Right lobe of liver (tissue), 6 donors: Measurements from ENCODE around the gene PML. TPM values are rescaled to one million over a fixed set of nuclear protein-coding genes. Genes with fewer than 3 reads are reported as not detected.

ENCODE experiments used
- ATAC-seq, 4 donors: fragments of 200-7000 bp; cut with Tn5 transposase; one replicate each; pipeline ENCODE4 v1.9.1; 2020; ENCODE audit warnings: mild to moderate bottlenecking in 4 of 4, moderate library complexity in 4 of 4
- DNase-seq, 3 donors: peaks; one replicate each; pipeline ENCODE4 v3.0.0-alpha.2; 2020
- H3K27ac ChIP-seq, 3 donors: fragments of 200-600 bp; one replicate each; pipeline ENCODE4 v1.8.0; 2022
- H3K27me3 ChIP-seq, 2 donors: fragments of 200-600 bp; one replicate each; pipeline ENCODE4 v1.8.0; 2022
- H3K36me3 ChIP-seq, 4 donors: fragments of 200-600 bp; sonication (generic) in 1 of 4; one replicate each; pipeline versions ENCODE4 v1.5.1 to v1.8.0; 2017 to 2022; ENCODE audit warnings: control low read depth in 1 of 4
- H3K4me1 ChIP-seq, 4 donors: fragments of 200-600 bp; sonication (generic) in 1 of 4; one replicate each; pipeline versions ENCODE4 v1.5.1 to v1.8.0; 2017 to 2022; ENCODE audit warnings: control low read depth in 1 of 4
- H3K4me3 ChIP-seq, 3 donors: fragments of 200-600 bp; one replicate each; pipeline ENCODE4 v1.8.0; 2022
- H3K9me3 ChIP-seq, 4 donors: fragments of 200-600 bp; sonication (generic) in 1 of 4; one replicate each; pipeline versions ENCODE4 v1.5.1 to v1.8.0; 2017 to 2022; ENCODE audit warnings: control low read depth in 1 of 4
- CTCF ChIP-seq, 4 donors: fragments of 200-600 bp in 3 of 4; fragments of 450-650 bp in 1 of 4; IDR thresholded peaks; one replicate each; pipeline versions ENCODE4 v1.5.1 to v1.8.0; 2016 to 2022; ENCODE audit warnings: antibody characterized with exemption in 4 of 4, mild to moderate bottlenecking in 2 of 4
- POLR2A ChIP-seq: fragments of 450-650 bp; IDR thresholded peaks from one replicate; pipeline ENCODE4 v1.6.1; 2017; ENCODE audit warnings: antibody characterized with exemption, mild to moderate bottlenecking
- WGBS: methylation state at CpG from one replicate; pipeline ENCODE4 v1.1.6; 2018; ENCODE audit warnings: low coverage, low lambda C conversion rate; ENCODE audit not compliant: insufficient coverage; ENCODE audit errors: missing lambda C conversion rate; 5-methylcytosine and 5-hydroxymethylcytosine counted together
- intact Hi-C, 2 donors: fragments of 100-400 bp; cut with DNase I; formaldehyde crosslinking; loops; one replicate each; pipeline versions ENCODE4 v1.11.2 to v1.14.1; 2022
- total RNA-seq, 6 experiments: library from RNA; depleted of rRNA in 2 of 6; stranded (reverse); fragments of >200 nt in 2 of 6; fragmentation: NEBNext Ultra II Directional in 3 of 6; extraction: Animal tissue kit (Norgen Biotek cat#: 25700) in 3 of 6; gene quantifications; one replicate each; pipeline versions ENCODE4 v1.1.0 to v1.2.4, GENCODE V29; 2016 to 2023
- donor health status: DM: no; HTN: yes; CAD: no.
- donor health status: DM: no; HTN: no; CAD: no.
- donor health status: DM: no; HTN: no; CAD: no.
- donor health status: DM: no; HTN: yes; CAD: no.
- donor health status: DM: no; HTN: yes; CAD: no.

The PML gene
- total RNA-seq, 6 experiments from 2014 or later = 10.8 to 36.1 (median 16.7) TPM

- Histone ChIP-seq H3K36me3 (no peaks in the 10 kb centered on the region), H3K9me3 (no peaks in the 10 kb centered on the region), H3K27me3 (no peaks in the 10 kb centered on the region), H3K4me3 (no peak overlapping the region), H3K4me1 (no peaks in the 10 kb centered on the region), H3K27ac (peak overlapping the region; percentile 65 to 88 (median 66))
- peak; percentile 45 to 74 (median 56) for TF ChIP-seq CTCF (IDR thresholded peaks at IDR 0.05)
- TF ChIP-seq POLR2A = no peak
- intact Hi-C loops = no loop called here
- DNase-seq (peak; percentile 77 to 83 (median 83)), ATAC-seq (peak; percentile 90 to 95 (median 92))
- 31% methylated on average over 9 of the region's 15 CpGs for WGBS
These were observed 43.5 kb upstream of the PML start for GRCh38 chr15:73950831-73951561.

- 61% methylated on average over 5 of the region's 13 CpGs for WGBS
- DNase-seq = no peak
- no peak for ATAC-seq
- no peak for TF ChIP-seq CTCF (IDR thresholded peaks at IDR 0.05)
- TF ChIP-seq POLR2A = no peak
- H3K4me1 ChIP-seq = no peaks in the 10 kb centered on the region
- no peaks in the 10 kb centered on the region for H3K27me3 ChIP-seq
- no peak overlapping the region for H3K4me3 ChIP-seq
- intact Hi-C loops = no loop called here
- H3K9me3 ChIP-seq = no peaks in the 10 kb centered on the region
- peak overlapping the region; percentile 65 to 88 (median 66) for H3K27ac ChIP-seq
- no peaks in the 10 kb centered on the region for H3K36me3 ChIP-seq
These were observed 42.9 kb upstream of the PML start for GRCh38 chr15:73951601-73952000.

GRCh38 chr15:73952171-73952912 is 42.2 kb upstream of the PML start:
- Histone ChIP-seq H3K27ac (peak overlapping the region; percentile 65 to 88 (median 66)), H3K9me3 (no peaks in the 10 kb centered on the region), H3K4me3 (no peak overlapping the region), H3K4me1 (no peaks in the 10 kb centered on the region), H3K27me3 (no peaks in the 10 kb centered on the region), H3K36me3 (no peaks in the 10 kb centered on the region)
- no peak for TF ChIP-seq CTCF (IDR thresholded peaks at IDR 0.05)
- no peak for TF ChIP-seq POLR2A
- no peak for ATAC-seq
- WGBS = 84% methylated on average over 14 of the region's 21 CpGs
- intact Hi-C loops = no loop called here
- no peak for DNase-seq

DNA sequence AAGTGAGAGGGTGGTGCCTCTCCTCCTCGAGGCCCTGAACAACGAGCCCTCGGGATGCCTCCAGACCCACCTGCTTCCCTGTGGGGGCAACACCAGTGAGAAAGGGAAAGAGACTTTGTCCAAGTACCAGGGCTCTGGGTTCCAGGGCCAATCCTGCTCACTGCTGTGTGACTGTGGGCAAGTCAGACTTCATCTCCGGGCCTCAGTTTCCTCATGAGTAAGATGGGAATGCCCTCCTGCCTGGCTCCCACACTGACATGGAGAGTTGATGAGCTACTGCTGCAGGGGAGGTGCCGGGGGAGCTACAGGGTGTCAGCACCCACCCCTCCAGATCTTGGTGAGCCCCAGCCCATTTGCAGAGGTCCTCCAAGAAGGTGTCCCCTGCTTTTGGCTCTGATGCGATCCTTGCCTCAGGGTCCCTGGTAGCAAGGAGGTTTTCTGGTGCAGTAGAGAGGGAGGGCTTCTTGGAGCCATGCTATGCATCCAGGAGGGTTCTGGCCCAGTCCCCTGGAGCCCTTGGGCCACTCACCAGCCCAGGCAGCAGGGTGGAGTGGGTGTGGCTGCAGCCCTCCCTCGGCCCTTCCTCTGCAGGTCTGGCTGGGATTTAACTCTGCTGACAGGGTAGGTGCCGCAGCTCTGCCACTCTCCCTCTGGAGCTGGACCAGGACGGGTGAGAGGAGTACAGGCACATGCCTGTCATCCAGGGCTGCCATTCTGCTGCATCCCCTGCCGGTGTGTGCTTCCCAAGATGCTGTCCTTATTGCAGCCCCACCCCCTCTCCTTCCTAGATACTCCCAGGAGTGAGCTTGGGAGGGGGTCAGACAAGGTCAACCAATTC is 41.4 kb upstream of the PML start:
- H3K4me1 ChIP-seq = no peaks in the 10 kb centered on the region
- no peak for DNase-seq

More for the DNA sequence above, 41.4 kb upstream of the PML start:
- no peak for TF ChIP-seq CTCF (IDR thresholded peaks at IDR 0.05)
- TF ChIP-seq POLR2A = no peak
- no CpG with 5 or more reads among the region's 10 CpGs for WGBS
- Histone ChIP-seq H3K9me3 (no peaks in the 10 kb centered on the region), H3K36me3 (no peaks in the 10 kb centered on the region), H3K4me3 (no peak overlapping the region), H3K27me3 (no peaks in the 10 kb centered on the region), H3K27ac (no peak overlapping the region)
- intact Hi-C loops = no loop called here
- no peak for ATAC-seq
